ENCODE results near the gene ATF7IP.

ATF7IP gene

DNA sequence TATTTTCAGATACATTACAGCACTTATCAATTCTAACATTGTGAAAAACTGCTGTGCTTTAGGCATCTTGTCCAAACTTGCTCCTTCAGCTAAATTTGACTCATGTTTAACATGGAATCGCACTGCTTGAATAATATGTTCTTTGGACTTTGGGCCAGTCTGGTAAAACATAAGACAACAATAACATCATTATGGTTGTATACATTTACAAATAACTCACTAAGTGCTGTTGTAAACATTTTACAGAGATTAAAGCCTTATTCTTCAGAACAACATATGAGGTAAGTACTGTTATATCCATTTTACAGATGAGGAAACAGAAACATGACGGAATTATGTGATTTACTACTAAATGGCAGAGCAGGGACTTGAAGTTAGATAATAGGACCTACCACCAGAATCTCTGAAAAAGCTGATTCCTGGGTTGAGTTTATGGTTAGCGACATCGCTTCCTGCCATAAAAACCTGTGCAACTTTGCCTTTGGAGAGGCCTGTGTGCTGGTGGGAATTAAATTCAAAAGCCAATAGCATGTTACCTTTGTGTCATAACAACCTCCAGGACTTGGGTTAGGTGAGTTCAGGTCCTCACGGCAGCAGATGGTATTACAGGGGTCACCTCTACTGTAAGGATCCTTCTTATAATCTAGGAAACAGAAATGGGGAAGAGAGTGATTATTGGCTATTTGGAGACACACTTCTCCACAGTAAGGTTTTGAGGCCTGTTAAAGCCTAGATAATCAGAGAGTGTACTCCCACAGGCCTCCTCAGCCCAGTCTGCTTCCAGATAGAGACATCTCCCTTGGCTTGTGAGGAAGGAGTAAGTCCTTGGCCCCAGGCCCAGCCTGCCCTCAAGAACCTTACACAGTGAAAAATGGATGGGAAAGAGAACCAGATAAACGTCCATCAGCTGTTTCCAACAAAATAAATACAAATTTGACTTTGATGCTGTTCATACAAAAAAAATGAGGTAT, 140.4 kb downstream of the ATF7IP start:
- DNase-seq = no peak

DNA sequence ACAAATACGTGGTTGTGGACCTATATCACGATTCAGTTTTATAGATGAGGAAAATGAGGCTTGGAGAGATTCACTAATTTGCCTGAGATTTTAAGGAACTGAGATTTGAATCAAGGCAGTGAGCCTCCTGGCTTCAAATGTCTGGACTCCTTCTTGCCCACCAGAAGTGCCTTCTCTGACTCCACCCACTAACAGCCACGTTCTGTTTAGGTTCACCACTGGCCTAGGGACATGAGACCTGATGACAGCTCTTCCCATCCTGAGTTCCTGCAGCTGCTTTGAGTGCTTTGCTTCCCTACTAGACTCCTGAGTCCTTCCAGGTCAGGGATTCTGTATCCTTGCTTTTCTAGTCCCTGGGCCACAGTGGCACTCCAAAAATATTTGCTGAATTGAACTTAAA, 145.1 kb downstream of the ATF7IP start:
- DNase-seq = no peak

GRCh38 chr12:14514154-14514842, 148.8 kb downstream of the ATF7IP start:
- DNase-seq = no peak

- no peak for DNase-seq
Observed at GRCh38 chr12:14514946-14515345, 149.5 kb downstream of the ATF7IP start.

GRCh38 chr12:14521822-14522221, 156.3 kb downstream of the ATF7IP start:
- DNase-seq = no peak

- no peak for DNase-seq
Observed at GRCh38 chr12:14525964-14526363, 160.5 kb downstream of the ATF7IP start.

DNA sequence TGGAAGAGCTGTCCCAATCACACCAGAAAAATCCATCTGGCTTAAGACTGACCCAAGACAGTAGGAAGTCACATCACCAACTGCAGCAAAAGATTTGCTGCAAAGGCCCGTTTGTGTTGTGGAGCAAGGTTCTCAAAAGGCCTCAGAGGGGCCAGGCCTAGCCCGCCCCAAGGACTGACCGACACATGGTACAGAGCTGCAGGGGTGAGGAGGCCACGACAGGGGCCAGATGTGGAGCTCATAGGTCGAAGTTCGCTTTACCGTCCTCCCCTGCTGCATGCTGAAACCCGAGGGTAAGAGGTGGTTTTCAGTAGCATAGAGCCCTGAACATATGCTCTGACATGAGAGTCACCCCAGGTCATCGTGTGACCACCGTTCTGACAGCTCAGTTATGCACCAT, 166.7 kb downstream of the ATF7IP start:
- DNase-seq = no peak

DNA sequence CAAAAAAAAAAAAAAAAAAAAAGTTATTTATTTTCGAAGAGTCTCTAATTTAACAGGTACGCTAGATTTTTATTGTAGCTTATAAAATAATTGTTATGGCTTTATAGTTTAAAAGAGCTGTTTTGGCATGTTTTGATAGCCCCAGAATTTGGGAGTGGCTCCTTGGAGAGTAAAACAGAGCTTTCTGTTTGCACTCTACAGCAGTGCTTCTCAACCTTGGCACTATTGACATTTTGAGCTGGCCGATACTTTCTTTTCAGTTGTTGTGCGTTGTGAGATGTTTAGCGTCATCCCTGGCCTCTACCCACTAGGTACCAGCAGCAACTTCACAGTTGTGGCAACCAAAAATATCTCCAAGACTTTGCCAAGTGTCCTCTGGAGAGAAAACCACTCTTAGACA, 171.6 kb downstream of the ATF7IP start:
- no peak for DNase-seq

- no peak for DNase-seq
Observed at GRCh38 chr12:14540801-14541462, 175.4 kb downstream of the ATF7IP start.

DNA sequence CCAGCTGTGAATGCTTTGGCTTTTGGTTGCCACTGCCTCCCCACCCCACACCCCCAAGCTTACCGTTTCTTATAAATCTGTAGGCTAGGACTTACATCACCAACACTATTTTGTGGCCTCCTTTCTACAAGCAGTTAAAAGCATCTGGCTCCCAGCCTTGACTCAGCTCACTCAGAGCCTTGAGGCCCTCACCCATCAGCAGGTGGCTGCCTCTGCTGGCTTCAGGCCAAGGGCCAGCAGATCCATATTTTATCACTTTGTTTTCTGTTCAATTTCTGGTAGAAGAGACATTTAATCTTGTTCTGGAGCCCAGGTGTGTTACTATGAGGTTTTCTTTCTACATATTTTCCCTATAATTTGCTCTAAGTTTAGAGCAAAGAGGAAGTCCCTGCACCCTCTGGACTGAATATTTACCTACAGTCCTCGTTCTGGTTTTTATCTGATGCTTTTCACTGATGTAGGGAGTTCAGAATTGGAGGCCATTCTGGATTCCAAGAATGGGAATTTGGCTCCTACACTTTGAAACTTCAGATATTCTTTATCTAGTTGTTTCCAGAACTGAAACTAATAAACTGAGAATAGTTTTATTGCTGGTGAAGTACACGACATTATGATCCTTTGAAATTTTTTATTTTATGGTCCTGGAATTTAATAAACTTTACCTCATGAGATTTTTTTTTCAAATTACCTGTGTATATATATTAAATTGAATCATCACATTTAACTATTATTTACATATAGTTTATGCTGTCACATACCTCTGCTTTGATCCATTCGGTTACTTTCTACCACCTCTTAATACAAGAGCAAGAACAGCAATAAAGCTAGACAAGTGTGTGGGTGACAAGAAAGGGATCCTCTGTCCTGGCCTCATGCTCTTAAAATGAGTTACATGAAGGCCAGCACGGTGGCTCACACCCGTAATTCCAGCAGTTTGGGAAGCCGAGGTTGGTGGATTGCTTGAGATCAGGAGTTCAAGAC, 180.0 kb downstream of the ATF7IP start:
- no peak for DNase-seq

DNA sequence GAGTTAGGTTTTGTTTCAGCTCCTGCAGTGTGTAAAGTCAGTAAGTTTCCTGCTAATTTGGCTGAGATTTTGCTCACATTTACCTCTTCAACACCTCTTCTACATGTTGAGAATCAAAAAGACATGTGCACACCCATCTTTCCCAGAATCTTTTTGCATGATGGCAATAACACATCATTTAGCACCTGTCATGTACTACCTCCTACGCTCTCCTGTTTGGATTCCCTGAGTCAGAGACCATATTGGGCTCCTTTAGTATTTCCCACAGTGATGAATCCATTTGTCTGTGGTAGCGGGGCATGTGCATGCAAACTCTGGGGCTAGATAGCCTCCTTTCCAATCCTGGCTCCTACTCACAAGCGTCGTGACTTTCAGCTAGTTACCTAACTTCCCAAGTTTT, 182.1 kb downstream of the ATF7IP start:
- no peak for DNase-seq

- DNase-seq = no peak
Observed at GRCh38 chr12:14548609-14549008, 183.1 kb downstream of the ATF7IP start.
